Thymus (tissue), 11 donors: ENCODE measurements around the gene RXFP1. TPM values are rescaled to one million over a fixed set of nuclear protein-coding genes. Genes with fewer than 3 reads are reported as not detected.

Source experiments
- DNase-seq, 9 donors: peaks; one replicate each; pipeline ENCODE4 v3.0.0-alpha.2; 2013; ENCODE audit warnings: low spot score in 9 of 9, low read depth in 6 of 9, missing footprints in 1 of 9
- H3K27ac ChIP-seq, 2 donors: one replicate each; pipeline ENCODE4 v1.5.1; 2013; ENCODE audit warnings: control low read depth in 1 of 2, low read depth in 1 of 2, low read length in 1 of 2, mild to moderate bottlenecking in 1 of 2, moderate library complexity in 1 of 2
- H3K27me3 ChIP-seq, 2 donors: one replicate each; pipeline ENCODE4 v1.5.1; 2013; ENCODE audit warnings: low read length in 1 of 2; ENCODE audit not compliant: control insufficient read depth in 2 of 2, insufficient read depth in 1 of 2
- H3K36me3 ChIP-seq, 2 donors: one replicate each; pipeline ENCODE4 v1.5.1; 2013; ENCODE audit warnings: low read length in 1 of 2, mild to moderate bottlenecking in 1 of 2, moderate library complexity in 1 of 2; ENCODE audit not compliant: control insufficient read depth in 2 of 2, insufficient read depth in 2 of 2
- H3K4me1 ChIP-seq, 2 donors: one replicate each; pipeline ENCODE4 v1.5.1; 2013; ENCODE audit warnings: low read length in 2 of 2; ENCODE audit not compliant: control insufficient read depth in 2 of 2, insufficient read depth in 2 of 2
- H3K4me3 ChIP-seq, 2 donors: one replicate each; pipeline ENCODE4 v1.5.1; 2013; ENCODE audit warnings: low read length in 2 of 2, control low read depth in 1 of 2, mild to moderate bottlenecking in 1 of 2
- H3K9me3 ChIP-seq, 2 donors: one replicate each; pipeline ENCODE4 v1.5.1; 2013; ENCODE audit warnings: low read length in 1 of 2, mild to moderate bottlenecking in 1 of 2; ENCODE audit not compliant: control insufficient read depth in 2 of 2, insufficient read depth in 1 of 2
- WGBS: extraction: QIAGEN DNeasy Blood & Tissue Kit; methylation state at CpG from one replicate; pipeline ENCODE4 v1.1.7; 2013; 5-methylcytosine and 5-hydroxymethylcytosine counted together
- polyA plus RNA-seq: library from polyadenylated mRNA; stranded (reverse); fragments of 200-250 nt; gene quantifications from one replicate; pipeline ENCODE4 v1.2.3, GENCODE V29; 2013
- total RNA-seq: library from RNA; stranded (reverse); fragments of 120-200 nt; gene quantifications from one replicate; pipeline ENCODE4 v1.2.4, GENCODE V29; 2013
- donor health status: healthy.

Gene RXFP1
- total and polyA plus RNA-seq, 2 donors, result 0.02 to 0.05 TPM

DNA sequence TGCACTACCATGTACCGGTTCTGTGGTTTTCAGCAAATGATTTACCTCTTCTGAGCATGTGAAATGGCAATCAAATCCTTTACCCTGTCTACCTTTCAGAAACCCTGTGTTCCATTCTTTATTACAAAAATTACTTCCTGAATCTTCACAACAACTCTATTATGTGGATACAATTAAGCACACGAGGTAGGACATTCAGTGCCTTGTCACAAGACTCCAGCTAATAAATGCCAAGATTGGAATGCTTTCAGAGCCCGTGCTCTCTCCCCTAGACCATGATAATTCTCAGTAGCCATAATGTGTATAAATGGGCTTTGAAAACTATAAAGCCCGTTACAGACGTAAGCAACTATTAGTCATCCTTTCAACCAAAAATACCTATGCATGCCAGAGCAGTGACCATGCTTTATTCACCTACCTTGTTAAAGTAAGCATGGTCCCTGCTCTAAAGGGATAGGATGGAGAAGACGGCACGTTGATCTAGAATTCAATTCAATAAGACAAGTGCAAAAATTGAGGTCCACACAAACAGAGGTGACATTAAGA lies 2.4 kb downstream of the RXFP1 start:
- H3K27ac ChIP-seq, result no peak overlapping the region
- no peak overlapping the region for H3K4me3 ChIP-seq
- 83% methylated on average over 7 of the region's 7 CpGs for WGBS
- H3K27me3 ChIP-seq, result no peaks in the 10 kb centered on the region
- H3K36me3 ChIP-seq, result no peaks in the 10 kb centered on the region
- no peaks in the 10 kb centered on the region for H3K9me3 ChIP-seq
- no peaks in the 10 kb centered on the region for H3K4me1 ChIP-seq
- DNase-seq, result no peak

DNA sequence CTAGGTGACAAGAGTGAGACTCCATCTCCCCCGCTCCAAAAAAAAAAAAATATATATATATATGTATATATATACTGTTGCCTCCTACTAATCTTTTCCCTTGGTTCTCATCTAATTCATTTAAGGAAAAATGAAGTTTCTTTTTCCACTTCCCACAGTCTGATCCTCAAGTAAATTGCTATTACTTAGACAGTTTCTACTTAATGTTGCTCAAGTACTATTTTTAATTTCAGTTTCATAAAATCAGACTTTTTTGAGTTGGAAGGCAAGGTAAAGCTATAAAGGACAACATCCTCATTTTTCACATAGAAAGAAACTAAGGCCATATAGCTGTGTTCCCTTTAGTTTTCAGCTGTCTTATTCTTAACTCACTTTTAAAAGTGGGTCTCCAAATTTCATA lies 5.8 kb downstream of the RXFP1 start:
- no peaks in the 10 kb centered on the region for H3K36me3 ChIP-seq
- H3K27ac ChIP-seq, result no peak overlapping the region
- H3K4me3 ChIP-seq, result no peak overlapping the region
- H3K4me1 ChIP-seq, result no peaks in the 10 kb centered on the region
- no peak for DNase-seq
- no peaks in the 10 kb centered on the region for H3K9me3 ChIP-seq
- WGBS, result 100% methylated on average over 1 of the region's 1 CpG
- H3K27me3 ChIP-seq, result no peaks in the 10 kb centered on the region

DNA sequence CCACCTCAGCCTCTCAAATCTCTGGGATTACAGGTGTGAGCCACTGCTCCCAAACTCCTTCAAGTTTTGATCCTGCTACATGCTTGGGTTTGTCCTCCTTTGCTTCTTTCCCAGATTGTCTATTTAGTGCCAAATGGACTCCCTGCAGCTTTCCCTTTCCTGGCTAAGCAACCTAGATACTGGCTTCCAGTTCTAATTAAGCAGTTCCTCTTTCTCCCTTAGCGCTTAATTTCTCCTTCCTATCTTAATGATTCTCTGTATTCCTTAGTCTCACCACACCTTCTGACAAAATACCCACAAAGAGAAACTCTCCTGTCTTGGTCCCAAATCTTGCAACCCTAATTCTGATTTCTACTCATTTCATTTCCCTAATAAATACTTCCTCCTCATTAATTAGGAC lies 7.8 kb downstream of the RXFP1 start:
- 27% methylated on average over 1 of the region's 1 CpG for WGBS
- no peaks in the 10 kb centered on the region for H3K27me3 ChIP-seq
- H3K4me3 ChIP-seq, result no peak overlapping the region
- H3K4me1 ChIP-seq, result no peaks in the 10 kb centered on the region
- H3K36me3 ChIP-seq, result no peaks in the 10 kb centered on the region
- DNase-seq, result no peak
- no peaks in the 10 kb centered on the region for H3K9me3 ChIP-seq
- H3K27ac ChIP-seq, result no peak overlapping the region

DNA sequence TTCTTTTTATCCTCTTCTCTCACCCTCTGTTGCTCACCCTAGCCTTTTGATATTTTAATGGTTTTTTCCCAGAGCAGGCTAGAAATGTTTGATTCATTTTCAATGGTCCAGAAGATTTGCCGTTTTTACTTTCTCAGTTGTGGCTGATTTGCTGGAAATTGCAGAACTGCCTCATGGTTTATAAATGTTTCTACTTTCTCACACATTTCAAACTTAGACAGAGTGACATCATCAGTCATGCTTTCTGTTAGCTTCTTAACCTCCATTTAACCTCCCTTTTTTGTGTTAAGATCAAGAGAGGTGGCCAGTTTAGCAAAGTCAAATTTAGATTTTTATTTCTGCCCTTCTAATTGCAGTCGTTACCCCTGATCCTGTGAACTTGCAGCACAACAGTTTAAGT lies 8.7 kb downstream of the RXFP1 start:
- WGBS, result 89% methylated on average over 2 of the region's 2 CpGs
- Histone ChIP-seq H3K4me1 (no peaks in the 10 kb centered on the region), H3K36me3 (no peaks in the 10 kb centered on the region), H3K9me3 (no peaks in the 10 kb centered on the region), H3K4me3 (no peak overlapping the region), H3K27ac (no peak overlapping the region), H3K27me3 (no peaks in the 10 kb centered on the region)
- no peak for DNase-seq

DNA sequence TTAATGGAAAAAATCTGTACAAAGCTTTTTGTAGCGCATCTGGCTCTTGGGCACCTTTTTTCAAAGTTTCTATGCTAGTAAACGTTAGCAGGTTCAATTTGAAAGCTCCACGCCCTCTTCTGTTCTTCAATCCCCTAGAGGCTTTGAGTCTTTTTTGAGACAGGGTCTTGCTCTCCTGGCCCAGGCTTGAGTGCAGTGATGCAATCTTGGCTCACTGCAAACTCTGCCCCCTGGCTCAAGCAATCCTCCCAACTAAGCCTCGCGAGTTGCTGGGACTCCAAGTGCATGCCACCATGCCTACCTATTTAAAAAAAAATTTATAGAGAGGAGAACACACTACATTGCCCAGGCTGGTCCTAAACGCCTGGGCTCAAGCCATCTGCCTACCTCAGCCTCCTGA lies 9.2 kb downstream of the RXFP1 start:
- Histone ChIP-seq H3K36me3 (no peaks in the 10 kb centered on the region), H3K27ac (no peak overlapping the region), H3K4me3 (no peak overlapping the region), H3K4me1 (no peaks in the 10 kb centered on the region), H3K9me3 (no peaks in the 10 kb centered on the region), H3K27me3 (no peaks in the 10 kb centered on the region)
- WGBS, result 87% methylated on average over 6 of the region's 6 CpGs
- DNase-seq, result no peak

DNA sequence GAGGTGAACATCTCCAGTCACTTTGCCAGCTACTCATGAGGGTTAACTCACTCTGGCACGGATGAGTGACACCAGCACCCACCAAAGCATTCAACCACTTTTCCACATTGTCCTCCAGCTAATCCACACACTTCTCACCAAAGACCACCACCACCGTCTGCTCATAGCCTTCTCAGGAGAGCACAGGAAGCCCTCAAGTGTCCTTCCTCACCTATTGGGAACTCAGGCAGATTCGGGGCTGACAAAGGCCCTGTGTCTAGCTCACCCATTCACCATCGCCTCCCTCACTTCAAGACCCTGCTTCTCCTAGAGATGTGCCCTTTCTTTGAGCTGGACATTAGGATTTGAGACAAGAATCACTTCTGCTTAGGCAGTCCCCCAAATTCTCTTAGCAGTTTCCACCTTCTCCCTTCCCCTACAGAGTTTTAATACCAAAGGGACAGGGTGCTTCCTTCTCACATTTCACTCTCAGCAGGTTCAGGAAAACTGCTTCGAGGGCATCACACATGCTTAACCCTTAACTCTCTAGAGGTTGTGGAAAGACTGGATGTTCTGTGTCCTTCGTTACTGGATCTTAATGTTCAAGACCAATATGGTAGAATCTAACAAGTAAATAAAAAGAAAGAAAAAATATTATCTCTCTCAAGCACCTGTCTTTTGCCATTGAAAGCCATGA lies 11.0 kb downstream of the RXFP1 start:
- no peaks in the 10 kb centered on the region for H3K9me3 ChIP-seq
- no peaks in the 10 kb centered on the region for H3K4me1 ChIP-seq
- no peak overlapping the region for H3K4me3 ChIP-seq
- H3K27ac ChIP-seq, result no peak overlapping the region
- H3K36me3 ChIP-seq, result no peaks in the 10 kb centered on the region
- DNase-seq, result no peak
- 80% methylated on average over 6 of the region's 6 CpGs for WGBS
- H3K27me3 ChIP-seq, result no peaks in the 10 kb centered on the region

DNA sequence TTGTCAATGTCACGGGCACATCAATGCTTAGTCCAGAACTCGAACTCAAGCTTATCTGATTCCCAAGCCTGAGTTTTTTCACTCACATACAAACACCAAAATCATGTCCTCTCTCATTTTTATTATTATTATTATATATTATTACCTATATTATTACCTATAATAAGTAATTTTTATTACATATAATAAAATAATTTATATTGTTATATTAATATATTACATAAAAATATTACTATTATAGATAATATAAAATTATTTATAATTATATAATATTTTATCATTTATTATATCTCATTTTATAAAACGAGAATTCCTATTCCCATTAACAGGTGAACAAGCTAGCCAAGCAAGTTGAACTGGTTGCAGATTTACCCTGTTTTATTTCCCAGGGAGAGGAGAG lies 13.0 kb downstream of the RXFP1 start:
- H3K4me1 ChIP-seq, result no peaks in the 10 kb centered on the region
- no peaks in the 10 kb centered on the region for H3K27me3 ChIP-seq
- no peaks in the 10 kb centered on the region for H3K9me3 ChIP-seq
- no peak overlapping the region for H3K27ac ChIP-seq
- H3K36me3 ChIP-seq, result no peaks in the 10 kb centered on the region
- no peak overlapping the region for H3K4me3 ChIP-seq
- no peak for DNase-seq
- 93% methylated on average over 3 of the region's 3 CpGs for WGBS

DNA sequence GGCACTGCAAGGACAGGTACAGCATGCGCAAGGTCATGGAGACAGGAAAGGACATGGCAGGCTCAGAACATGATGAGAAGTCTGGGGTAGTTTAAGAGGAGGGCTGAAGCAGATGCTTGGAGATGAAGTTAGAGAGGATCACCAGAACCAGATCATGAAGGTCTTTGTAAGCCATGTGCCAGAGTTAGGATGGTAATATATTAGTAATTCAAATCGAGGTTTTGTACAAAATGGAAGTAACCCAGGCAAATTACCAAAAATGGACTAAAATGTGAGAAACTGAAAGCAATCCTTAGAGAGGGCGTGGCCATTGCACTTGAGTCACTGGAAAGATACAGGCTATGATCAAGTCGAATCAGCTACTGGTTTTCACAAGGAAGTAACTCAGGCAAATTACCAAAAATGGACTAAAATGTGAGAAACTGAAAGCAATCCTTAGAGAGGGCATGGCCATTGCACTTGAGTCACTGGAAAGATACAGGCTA lies 13.5 kb downstream of the RXFP1 start:
- H3K27me3 ChIP-seq, result no peaks in the 10 kb centered on the region
- H3K27ac ChIP-seq, result no peak overlapping the region
- no peaks in the 10 kb centered on the region for H3K9me3 ChIP-seq
- DNase-seq, result no peak
- no peak overlapping the region for H3K4me3 ChIP-seq
- WGBS, result 93% methylated on average over 4 of the region's 4 CpGs
- no peaks in the 10 kb centered on the region for H3K4me1 ChIP-seq
- H3K36me3 ChIP-seq, result no peaks in the 10 kb centered on the region

DNA sequence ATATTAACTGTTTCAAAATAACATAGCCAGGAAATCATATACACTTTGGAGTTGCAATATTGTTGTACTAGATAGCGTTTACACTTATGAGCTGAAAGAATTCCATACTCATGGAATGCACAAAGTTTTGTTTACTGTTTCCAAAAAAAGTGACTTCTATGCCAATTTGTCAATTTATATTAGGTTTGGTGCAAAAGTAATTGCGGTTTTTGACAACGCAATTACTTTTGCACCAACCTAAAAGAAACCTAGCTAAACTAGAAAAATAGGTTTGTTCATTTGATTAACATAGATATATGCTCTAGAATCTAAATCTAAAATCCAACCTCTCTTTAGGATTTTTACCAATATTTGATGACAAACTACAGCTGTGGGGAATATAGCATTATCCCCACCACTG lies 15.2 kb downstream of the RXFP1 start:
- Histone ChIP-seq H3K27ac (no peak overlapping the region), H3K9me3 (no peaks in the 10 kb centered on the region), H3K4me1 (no peaks in the 10 kb centered on the region), H3K27me3 (no peaks in the 10 kb centered on the region), H3K36me3 (no peaks in the 10 kb centered on the region), H3K4me3 (no peak overlapping the region)
- DNase-seq, result no peak
- 98% methylated on average over 3 of the region's 3 CpGs for WGBS
